Vagina (tissue), 2 donors: ENCODE results near the gene NOS3. TPM values are rescaled to one million over a fixed set of nuclear protein-coding genes. Genes with fewer than 3 reads are reported as not detected.

Experiments used
- DNase-seq, 2 donors: peaks; one replicate each; pipeline ENCODE4 v3.0.0-alpha.2; 2017; ENCODE audit errors: extremely low spot score in 2 of 2
- H3K27ac ChIP-seq: fragments of 200-600 bp; sonication (generic); one replicate; pipeline ENCODE4 v1.5.1; 2019
- H3K27me3 ChIP-seq: fragments of 200-600 bp; sonication (generic); one replicate; pipeline ENCODE4 v1.5.1; 2019
- H3K36me3 ChIP-seq, 2 donors: fragments of 200-600 bp; sonication (generic); one replicate each; pipeline ENCODE4 v1.5.1; 2017 to 2019
- H3K4me1 ChIP-seq: fragments of 200-600 bp; sonication (generic); one replicate; pipeline ENCODE4 v1.5.1; 2019
- H3K4me3 ChIP-seq, 2 donors: fragments of 200-600 bp; sonication (generic); 1 replicate in 1 of 2; 2 replicates in 1 of 2; pipeline ENCODE4 v1.5.1; 2016 to 2019
- H3K9me3 ChIP-seq: fragments of 200-600 bp; sonication (generic); one replicate; pipeline ENCODE4 v1.5.1; 2019
- POLR2A ChIP-seq, 2 donors: fragments of 450-650 bp; IDR thresholded peaks; one replicate each; pipeline ENCODE4 v1.6.1; 2017; ENCODE audit warnings: antibody characterized with exemption in 2 of 2, mild to moderate bottlenecking in 2 of 2, moderate library complexity in 2 of 2
- POLR2AphosphoS5 ChIP-seq, 2 donors: sonication (generic); formaldehyde crosslinking; IDR thresholded peaks; one replicate each; pipeline ENCODE4 v1.9.0; 2017; ENCODE audit warnings: antibody characterized with exemption in 2 of 2, mild to moderate bottlenecking in 2 of 2, low read depth in 1 of 2; ENCODE audit not compliant: insufficient read depth in 1 of 2
- intact Hi-C: fragments of 100-400 bp; cut with DNase I; formaldehyde crosslinking; loops from one replicate; pipeline ENCODE4 v1.15.1; 2023
- total RNA-seq: library from RNA; depleted of rRNA; stranded (reverse); fragments of >200 nt; gene quantifications from one replicate; pipeline ENCODE4 v1.2.3, GENCODE V29; 2016
- TF ChIP-seq, protein P1 (sequence below), 3 experiments: fragments of 450-650 bp in 2 of 3; fragments of 200-600 bp in 1 of 3; sonication (generic) in 1 of 3; IDR thresholded peaks; one replicate each; pipeline ENCODE4 v1.5.1; 2017 to 2019; ENCODE audit warnings: antibody characterized with exemption in 3 of 3, mild to moderate bottlenecking in 2 of 3, moderate library complexity in 2 of 3

NOS3 gene
- total RNA-seq, 1 donor from 2014 or later: 22.8 TPM

- DNase-seq: no peak
- Histone ChIP-seq H3K4me3 (peak overlapping the region; percentile 14 to 41), H3K36me3 (peaks cover 0 to 42% of the 10 kb centered on the region in 2 donors), H3K27ac (peak overlapping the region; percentile 99), H3K4me1 (peaks cover 50% of the 10 kb centered on the region), H3K9me3 (no peaks in the 10 kb centered on the region), H3K27me3 (no peaks in the 10 kb centered on the region)
- intact Hi-C loops: no loop called here
- TF ChIP-seq POLR2A (IDR thresholded peaks at IDR 0.05) (no peak), POLR2AphosphoS5 (IDR thresholded peaks at IDR 0.05; ENCODE audit: insufficient read depth in 1 of 2, low read depth in 1 of 2) (peak in 1 of 2 donors; percentile 35)
- TF ChIP-seq, protein P1, sequence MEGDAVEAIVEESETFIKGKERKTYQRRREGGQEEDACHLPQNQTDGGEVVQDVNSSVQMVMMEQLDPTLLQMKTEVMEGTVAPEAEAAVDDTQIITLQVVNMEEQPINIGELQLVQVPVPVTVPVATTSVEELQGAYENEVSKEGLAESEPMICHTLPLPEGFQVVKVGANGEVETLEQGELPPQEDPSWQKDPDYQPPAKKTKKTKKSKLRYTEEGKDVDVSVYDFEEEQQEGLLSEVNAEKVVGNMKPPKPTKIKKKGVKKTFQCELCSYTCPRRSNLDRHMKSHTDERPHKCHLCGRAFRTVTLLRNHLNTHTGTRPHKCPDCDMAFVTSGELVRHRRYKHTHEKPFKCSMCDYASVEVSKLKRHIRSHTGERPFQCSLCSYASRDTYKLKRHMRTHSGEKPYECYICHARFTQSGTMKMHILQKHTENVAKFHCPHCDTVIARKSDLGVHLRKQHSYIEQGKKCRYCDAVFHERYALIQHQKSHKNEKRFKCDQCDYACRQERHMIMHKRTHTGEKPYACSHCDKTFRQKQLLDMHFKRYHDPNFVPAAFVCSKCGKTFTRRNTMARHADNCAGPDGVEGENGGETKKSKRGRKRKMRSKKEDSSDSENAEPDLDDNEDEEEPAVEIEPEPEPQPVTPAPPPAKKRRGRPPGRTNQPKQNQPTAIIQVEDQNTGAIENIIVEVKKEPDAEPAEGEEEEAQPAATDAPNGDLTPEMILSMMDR (IDR thresholded peaks at IDR 0.05): no peak
Observed at GRCh38 chr7:151063212-151063561, 72.4 kb downstream of the NOS3 start.

Other genes with a start within 250 kb of the NOS3 start
- gene TMEM176B, start 190.7 kb upstream of the NOS3 start, total RNA-seq: 60.6 TPM
- gene TMEM176A, start 190.2 kb upstream of the NOS3 start, total RNA-seq: 43.7 TPM
- not detected for gene AOC1, start 138.5 kb upstream of the NOS3 start, total RNA-seq
- gene KCNH2, start 12.7 kb upstream of the NOS3 start, total RNA-seq: 6.4 TPM
- 34.1 TPM for gene ATG9B, start 33.5 kb downstream of the NOS3 start, total RNA-seq
- gene ABCB8, start 37.4 kb downstream of the NOS3 start, total RNA-seq: 38.3 TPM
- gene ASIC3, start 57.5 kb downstream of the NOS3 start, total RNA-seq: 3.7 TPM
- gene CDK5, start 66.9 kb downstream of the NOS3 start, total RNA-seq: 4.2 TPM
- 66.5 TPM for gene SLC4A2, start 68.6 kb downstream of the NOS3 start, total RNA-seq
- 60.2 TPM for gene FASTK, start 89.8 kb downstream of the NOS3 start, total RNA-seq
- 40.3 TPM for gene TMUB1, start 92.5 kb downstream of the NOS3 start, total RNA-seq
- 98.2 TPM for gene AGAP3, start 95.5 kb downstream of the NOS3 start, total RNA-seq
- gene GBX1, start 176.7 kb downstream of the NOS3 start, total RNA-seq: not detected
- not detected for gene ASB10, start 196.2 kb downstream of the NOS3 start, total RNA-seq
- gene H2BK1, start 219.5 kb downstream of the NOS3 start, total RNA-seq: not detected
- gene ABCF2, start 236.2 kb downstream of the NOS3 start, total RNA-seq: 25.3 TPM
- 28.0 TPM for gene CHPF2, start 241.5 kb downstream of the NOS3 start, total RNA-seq